Liver (tissue), 2 donors: Measurements from ENCODE around the gene OARD1.

Experiments used
- YY1 ChIP-seq: IDR thresholded peaks from 2 replicates; pipeline ENCODE4 v1.6.1; 2016; ENCODE audit warnings: antibody characterized with exemption, mild to moderate bottlenecking
- TF ChIP-seq, protein P1 (sequence below): fragments of 150-350 bp; IDR thresholded peaks from 2 replicates; pipeline ENCODE4 v1.5.1; 2017; ENCODE audit warnings: improper control_type of control experiment, low read depth, low read length; ENCODE audit not compliant: missing input control
- TF ChIP-seq, protein P2 (sequence below): IDR thresholded peaks from 2 replicates; pipeline ENCODE4 v1.6.1; 2016; ENCODE audit warnings: antibody characterized with exemption, mild to moderate bottlenecking
- donor health status: healthy.

- TF ChIP-seq, protein P1, sequence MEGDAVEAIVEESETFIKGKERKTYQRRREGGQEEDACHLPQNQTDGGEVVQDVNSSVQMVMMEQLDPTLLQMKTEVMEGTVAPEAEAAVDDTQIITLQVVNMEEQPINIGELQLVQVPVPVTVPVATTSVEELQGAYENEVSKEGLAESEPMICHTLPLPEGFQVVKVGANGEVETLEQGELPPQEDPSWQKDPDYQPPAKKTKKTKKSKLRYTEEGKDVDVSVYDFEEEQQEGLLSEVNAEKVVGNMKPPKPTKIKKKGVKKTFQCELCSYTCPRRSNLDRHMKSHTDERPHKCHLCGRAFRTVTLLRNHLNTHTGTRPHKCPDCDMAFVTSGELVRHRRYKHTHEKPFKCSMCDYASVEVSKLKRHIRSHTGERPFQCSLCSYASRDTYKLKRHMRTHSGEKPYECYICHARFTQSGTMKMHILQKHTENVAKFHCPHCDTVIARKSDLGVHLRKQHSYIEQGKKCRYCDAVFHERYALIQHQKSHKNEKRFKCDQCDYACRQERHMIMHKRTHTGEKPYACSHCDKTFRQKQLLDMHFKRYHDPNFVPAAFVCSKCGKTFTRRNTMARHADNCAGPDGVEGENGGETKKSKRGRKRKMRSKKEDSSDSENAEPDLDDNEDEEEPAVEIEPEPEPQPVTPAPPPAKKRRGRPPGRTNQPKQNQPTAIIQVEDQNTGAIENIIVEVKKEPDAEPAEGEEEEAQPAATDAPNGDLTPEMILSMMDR, result no peak
- no peak for TF ChIP-seq YY1
- TF ChIP-seq, protein P2, sequence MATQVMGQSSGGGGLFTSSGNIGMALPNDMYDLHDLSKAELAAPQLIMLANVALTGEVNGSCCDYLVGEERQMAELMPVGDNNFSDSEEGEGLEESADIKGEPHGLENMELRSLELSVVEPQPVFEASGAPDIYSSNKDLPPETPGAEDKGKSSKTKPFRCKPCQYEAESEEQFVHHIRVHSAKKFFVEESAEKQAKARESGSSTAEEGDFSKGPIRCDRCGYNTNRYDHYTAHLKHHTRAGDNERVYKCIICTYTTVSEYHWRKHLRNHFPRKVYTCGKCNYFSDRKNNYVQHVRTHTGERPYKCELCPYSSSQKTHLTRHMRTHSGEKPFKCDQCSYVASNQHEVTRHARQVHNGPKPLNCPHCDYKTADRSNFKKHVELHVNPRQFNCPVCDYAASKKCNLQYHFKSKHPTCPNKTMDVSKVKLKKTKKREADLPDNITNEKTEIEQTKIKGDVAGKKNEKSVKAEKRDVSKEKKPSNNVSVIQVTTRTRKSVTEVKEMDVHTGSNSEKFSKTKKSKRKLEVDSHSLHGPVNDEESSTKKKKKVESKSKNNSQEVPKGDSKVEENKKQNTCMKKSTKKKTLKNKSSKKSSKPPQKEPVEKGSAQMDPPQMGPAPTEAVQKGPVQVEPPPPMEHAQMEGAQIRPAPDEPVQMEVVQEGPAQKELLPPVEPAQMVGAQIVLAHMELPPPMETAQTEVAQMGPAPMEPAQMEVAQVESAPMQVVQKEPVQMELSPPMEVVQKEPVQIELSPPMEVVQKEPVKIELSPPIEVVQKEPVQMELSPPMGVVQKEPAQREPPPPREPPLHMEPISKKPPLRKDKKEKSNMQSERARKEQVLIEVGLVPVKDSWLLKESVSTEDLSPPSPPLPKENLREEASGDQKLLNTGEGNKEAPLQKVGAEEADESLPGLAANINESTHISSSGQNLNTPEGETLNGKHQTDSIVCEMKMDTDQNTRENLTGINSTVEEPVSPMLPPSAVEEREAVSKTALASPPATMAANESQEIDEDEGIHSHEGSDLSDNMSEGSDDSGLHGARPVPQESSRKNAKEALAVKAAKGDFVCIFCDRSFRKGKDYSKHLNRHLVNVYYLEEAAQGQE, result no peak
Measured at GRCh38 chr6:41050536-41050935, 21.6 kb downstream of the OARD1 start.
